HepG2 (cell line): ENCODE results near the gene PNRC1. TPM values are rescaled to one million over a fixed set of nuclear protein-coding genes. Genes with fewer than 3 reads are reported as not detected.

Experiments used
- ATAC-seq: fragments of 200-7000 bp; cut with Tn5 transposase; 3 replicates; pipeline ENCODE4 v1.9.1; 2020; ENCODE audit warnings: mild to moderate bottlenecking, moderate library complexity
- BruUV-seq: library from RNA; stranded (reverse); fragments of 400-500 nt; replicated peaks from 2 replicates; lab custom pipeline; 2021; lab: Mats Ljungman, UMichigan
- CTCF ChIA-PET: fragments of 300-600 bp; formaldehyde crosslinking; extraction: SDS; loops from one replicate; lab custom pipeline; 2021; ENCODE audit warnings: low total read pairs, inconsistent platforms, low intra/inter-chr PET ratio; lab: Yijun Ruan, JAX
- POLR2A ChIA-PET: fragments of 350-600 bp; sonication (Branson Sonifier 250); formaldehyde crosslinking; loops from one replicate; lab custom pipeline; 2020; ENCODE audit warnings: antibody characterized with exemption, inconsistent platforms; lab: Yijun Ruan, JAX
- DNase-seq: peaks from one replicate; pipeline ENCODE4 v3.0.0-alpha.2; 2015; ENCODE audit warnings: low spot score
- FAIRE-seq: peaks from 3 replicates; lab custom pipeline; 2011; peaks lifted over from hg19 to GRCh38; lab: Jason Lieb, UNC
- H2AFZ ChIP-seq: one replicate; pipeline ENCODE4 v1.6.1; 2011; ENCODE audit warnings: low read length, inconsistent platforms
- H3K27ac ChIP-seq: fragments of 300-600 bp; 3 replicates; pipeline ENCODE4 v1.8.0; 2011; ENCODE audit warnings: mixed run types, mild to moderate bottlenecking, mixed read lengths, low read length, inconsistent platforms; ENCODE audit not compliant: insufficient read depth; ENCODE audit errors: extremely low read length
- H3K27me3 ChIP-seq, 2 experiments: fragments of 200-600 bp in 1 of 2; 2 replicates in 1 of 2; 3 replicates in 1 of 2; pipeline versions ENCODE4 v1.6.0 to v1.8.0; 2011; ENCODE audit warnings: low read length in 2 of 2, mild to moderate bottlenecking in 2 of 2, moderate library complexity in 2 of 2, inconsistent platforms in 1 of 2; ENCODE audit not compliant: insufficient read depth in 2 of 2, control insufficient read depth in 1 of 2
- H3K36me3 ChIP-seq, 2 experiments: fragments of 200-600 bp in 1 of 2; replicated peaks in 1 of 2; 2 replicates in 1 of 2; 3 replicates in 1 of 2; pipeline versions ENCODE4 v1.5.1 to v1.8.0; 2011; ENCODE audit warnings: low read length in 2 of 2, inconsistent platforms in 1 of 2; ENCODE audit not compliant: insufficient read depth in 2 of 2, control insufficient read depth in 1 of 2
- H3K4me1 ChIP-seq: 2 replicates; pipeline ENCODE4 v1.5.1; 2012; ENCODE audit warnings: low read length, inconsistent platforms; ENCODE audit not compliant: insufficient read depth
- H3K4me2 ChIP-seq: 2 replicates; pipeline ENCODE4 v1.6.0; 2011; ENCODE audit warnings: low read depth, low read length, inconsistent platforms
- H3K4me3 ChIP-seq, 3 experiments: fragments of 200-600 bp in 1 of 3; sonication (generic), shearing (Covaris generic) in 1 of 3; replicated peaks in 1 of 3; 2 replicates each; pipeline ENCODE4 v1.5.1; 2011 to 2016; ENCODE audit warnings: low read length in 3 of 3, inconsistent platforms in 2 of 3, low read depth in 2 of 3, mild to moderate bottlenecking in 2 of 3, control low read depth in 1 of 3, mixed read lengths in 1 of 3; ENCODE audit not compliant: insufficient read depth in 1 of 3
- H3K79me2 ChIP-seq: one replicate; pipeline ENCODE4 v1.6.1; 2011; ENCODE audit warnings: low read length, inconsistent platforms; ENCODE audit not compliant: insufficient read depth
- H3K9ac ChIP-seq: 2 replicates; pipeline ENCODE4 v1.6.0; 2011; ENCODE audit warnings: mild to moderate bottlenecking, low read depth, low read length, inconsistent platforms; ENCODE audit not compliant: insufficient read depth
- H3K9me3 ChIP-seq: 2 replicates; pipeline ENCODE4 v1.5.1; 2012; ENCODE audit warnings: mild to moderate bottlenecking, low read length
- H4K20me1 ChIP-seq: 2 replicates; pipeline ENCODE4 v1.6.0; 2011; ENCODE audit warnings: inconsistent platforms, mild to moderate bottlenecking, low read length, moderate library complexity; ENCODE audit not compliant: insufficient read depth
- NCOA5 ChIP-seq: sonication (generic); formaldehyde crosslinking; IDR thresholded peaks from 2 replicates; pipeline ENCODE4 v1.4.0; 2020; ENCODE audit warnings: missing genetic modification reagents
- NR2F1 ChIP-seq, 2 experiments: fragments of 450-650 bp in 1 of 2; formaldehyde crosslinking in 1 of 2; IDR thresholded peaks; 2 replicates each; pipeline versions ENCODE4 v1.5.0 to v1.6.1; 2016 to 2020; ENCODE audit warnings: mild to moderate bottlenecking in 1 of 2, missing compliant biosample characterization in 1 of 2, missing genetic modification reagents in 1 of 2, moderate library complexity in 1 of 2
- NR2F6 ChIP-seq, 2 experiments: IDR thresholded peaks; 2 replicates each; pipeline ENCODE4 v1.6.1; 2016; ENCODE audit warnings: antibody characterized with exemption in 1 of 2, mild to moderate bottlenecking in 1 of 2
- REST ChIP-seq, 2 experiments: IDR thresholded peaks; 2 replicates each; pipeline ENCODE4 v1.6.1; 2011 to 2012; ENCODE audit warnings: low read length in 2 of 2, borderline replicate concordance in 1 of 2, low read depth in 1 of 2, mild to moderate bottlenecking in 1 of 2, moderate library complexity in 1 of 2
- TEAD3 ChIP-seq: optimal IDR thresholded peaks from 2 replicates; pipeline ENCODE3; 2016; ENCODE audit warnings: borderline replicate concordance
- ZNF543 ChIP-seq: sonication (generic); formaldehyde crosslinking; IDR thresholded peaks from 2 replicates; pipeline ENCODE4 v1.4.0; 2020; ENCODE audit warnings: mild to moderate bottlenecking, missing genetic modification reagents
- ZNF670 ChIP-seq: sonication (generic); formaldehyde crosslinking; IDR thresholded peaks from 2 replicates; pipeline ENCODE4 v1.8.0; 2022; ENCODE audit warnings: mild to moderate bottlenecking, missing genetic modification reagents, borderline replicate concordance
- ZNF678 ChIP-seq: sonication (generic); formaldehyde crosslinking; IDR thresholded peaks from 2 replicates; pipeline ENCODE4 v1.4.0; 2020; ENCODE audit warnings: mild to moderate bottlenecking, missing genetic modification reagents
- ZNF7 ChIP-seq: IDR thresholded peaks from 2 replicates; pipeline ENCODE4 v1.6.1; 2016; ENCODE audit warnings: missing biosample characterization, missing genetic modification reagents
- ZSCAN25 ChIP-seq: sonication (generic); formaldehyde crosslinking; IDR thresholded peaks from 2 replicates; pipeline ENCODE4 v1.8.0; 2022; ENCODE audit warnings: mild to moderate bottlenecking, missing genetic modification reagents
- WGBS: methylation state at CpG from one replicate; pipeline ENCODE4 v1.1.6; 2017; ENCODE audit warnings: low lambda C conversion rate; 5-methylcytosine and 5-hydroxymethylcytosine counted together
- in situ Hi-C: cut with HindIII; loops from 2 replicates; pipeline ENCODE4 v1.10.0; 2017; ENCODE audit warnings: low pct_unique_long_range_greater_than_20kb; ENCODE audit not compliant: extremely low pct_ligation_motif_present
- intact Hi-C: fragments of 100-400 bp; cut with micrococcal nuclease; formaldehyde crosslinking; loops from one replicate; pipeline ENCODE4 v1.10.0; 2022; ENCODE audit not compliant: unreplicated experiment
- polyA plus RNA-seq, 8 experiments: library from polyadenylated mRNA; depleted of rRNA in 3 of 8; stranded (reverse) in 7 of 8; unstranded in 1 of 8; fragments of >200 nt; fragmentation: Illumina TruSeq in 4 of 8; extraction: Trizol in 4 of 8; gene quantifications; 2 replicates each; pipeline versions ENCODE4 v1.2.1 to v1.2.3, GENCODE V29; 2011 to 2016; ENCODE audit warnings: low read depth in 4 of 8, missing spikeins in 1 of 8, mixed read lengths in 1 of 8; ENCODE audit not compliant: insufficient read depth in 1 of 8
- total RNA-seq, 5 experiments: library from RNA; depleted of rRNA; stranded (reverse); fragments of >200 nt; fragmentation: Illumina TruSeq; extraction: Trizol; gene quantifications; 2 replicates each; pipeline ENCODE4 v1.2.3, GENCODE V29; 2016; ENCODE audit warnings: low read depth in 1 of 5
- TF ChIP-seq, protein P1 (sequence below): sonication (generic); formaldehyde crosslinking; IDR thresholded peaks from 2 replicates; pipeline ENCODE4 v1.4.0; 2020; ENCODE audit warnings: mild to moderate bottlenecking, low read depth, missing genetic modification reagents
- TF ChIP-seq, protein P2 (sequence below): sonication (generic); formaldehyde crosslinking; IDR thresholded peaks from 2 replicates; pipeline ENCODE4 v1.4.0; 2020; ENCODE audit warnings: missing genetic modification reagents, borderline replicate concordance

Gene PNRC1
- total and polyA plus RNA-seq, 2 of the 13 experiments (the other 11 are each of a cell fraction or from before 2014, with no cell fraction given): 17.6 to 36.0 TPM

GRCh38 chr6:89068695-89069094 lies 11.9 kb upstream of the PNRC1 start (continued):
- TF ChIP-seq REST (IDR thresholded peaks at IDR 0.05; ENCODE audit: borderline replicate concordance in 1 of 2, low read depth in 1 of 2, low read length in 2 of 2): no peak
- TF ChIP-seq ZNF543: no peak
- TF ChIP-seq ZSCAN25 (CRISPR knock-in tag): no peak
- no peak for TF ChIP-seq ZNF7 (CRISPR knock-in tag)
- no peak for TF ChIP-seq ZNF670
- TF ChIP-seq NCOA5: no peak
- TF ChIP-seq, protein P1, sequence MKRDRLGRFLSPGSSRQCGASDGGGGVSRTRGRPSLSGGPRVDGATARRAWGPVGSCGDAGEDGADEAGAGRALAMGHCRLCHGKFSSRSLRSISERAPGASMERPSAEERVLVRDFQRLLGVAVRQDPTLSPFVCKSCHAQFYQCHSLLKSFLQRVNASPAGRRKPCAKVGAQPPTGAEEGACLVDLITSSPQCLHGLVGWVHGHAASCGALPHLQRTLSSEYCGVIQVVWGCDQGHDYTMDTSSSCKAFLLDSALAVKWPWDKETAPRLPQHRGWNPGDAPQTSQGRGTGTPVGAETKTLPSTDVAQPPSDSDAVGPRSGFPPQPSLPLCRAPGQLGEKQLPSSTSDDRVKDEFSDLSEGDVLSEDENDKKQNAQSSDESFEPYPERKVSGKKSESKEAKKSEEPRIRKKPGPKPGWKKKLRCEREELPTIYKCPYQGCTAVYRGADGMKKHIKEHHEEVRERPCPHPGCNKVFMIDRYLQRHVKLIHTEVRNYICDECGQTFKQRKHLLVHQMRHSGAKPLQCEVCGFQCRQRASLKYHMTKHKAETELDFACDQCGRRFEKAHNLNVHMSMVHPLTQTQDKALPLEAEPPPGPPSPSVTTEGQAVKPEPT: no peak

GRCh38 chr6:89069536-89070163 lies 10.9 kb upstream of the PNRC1 start:
- H3K79me2 ChIP-seq: no peaks in the 10 kb centered on the region
- in situ Hi-C loops: no loop called here
- H3K36me3 ChIP-seq: no peaks in the 10 kb centered on the region
- H3K27ac ChIP-seq: no peak overlapping the region
- peaks cover 64% of the 10 kb centered on the region for H3K4me1 ChIP-seq
- no peak for DNase-seq
- H4K20me1 ChIP-seq: no peaks in the 10 kb centered on the region
- intact Hi-C loops: loop anchor here (5.0 kb wide), 1 partner anchor 32 kb away; no protein-coding TSS in a partner anchor
- ChIA-PET CTCF (no interaction called here), POLR2A (interaction anchor here (0.6 to 8.6 kb wide), 2 partner anchors 13 to 174 kb away, joined by 5 to 117 read pairs; partner anchors contain the start of gene PNRC1)
- ATAC-seq: no peak
- H3K4me2 ChIP-seq: no peak overlapping the region
- WGBS: 63% methylated on average over 10 of the region's 10 CpGs
- no peaks in the 10 kb centered on the region for H3K9me3 ChIP-seq
- H2AFZ ChIP-seq: no peak overlapping the region
- H3K9ac ChIP-seq: no peak overlapping the region
- no peak for FAIRE-seq
- H3K27me3 ChIP-seq: no peaks in the 10 kb centered on the region
- BruUV-seq: no TSS peak
- H3K4me3 ChIP-seq: no peak overlapping the region
- TF ChIP-seq, protein P2, sequence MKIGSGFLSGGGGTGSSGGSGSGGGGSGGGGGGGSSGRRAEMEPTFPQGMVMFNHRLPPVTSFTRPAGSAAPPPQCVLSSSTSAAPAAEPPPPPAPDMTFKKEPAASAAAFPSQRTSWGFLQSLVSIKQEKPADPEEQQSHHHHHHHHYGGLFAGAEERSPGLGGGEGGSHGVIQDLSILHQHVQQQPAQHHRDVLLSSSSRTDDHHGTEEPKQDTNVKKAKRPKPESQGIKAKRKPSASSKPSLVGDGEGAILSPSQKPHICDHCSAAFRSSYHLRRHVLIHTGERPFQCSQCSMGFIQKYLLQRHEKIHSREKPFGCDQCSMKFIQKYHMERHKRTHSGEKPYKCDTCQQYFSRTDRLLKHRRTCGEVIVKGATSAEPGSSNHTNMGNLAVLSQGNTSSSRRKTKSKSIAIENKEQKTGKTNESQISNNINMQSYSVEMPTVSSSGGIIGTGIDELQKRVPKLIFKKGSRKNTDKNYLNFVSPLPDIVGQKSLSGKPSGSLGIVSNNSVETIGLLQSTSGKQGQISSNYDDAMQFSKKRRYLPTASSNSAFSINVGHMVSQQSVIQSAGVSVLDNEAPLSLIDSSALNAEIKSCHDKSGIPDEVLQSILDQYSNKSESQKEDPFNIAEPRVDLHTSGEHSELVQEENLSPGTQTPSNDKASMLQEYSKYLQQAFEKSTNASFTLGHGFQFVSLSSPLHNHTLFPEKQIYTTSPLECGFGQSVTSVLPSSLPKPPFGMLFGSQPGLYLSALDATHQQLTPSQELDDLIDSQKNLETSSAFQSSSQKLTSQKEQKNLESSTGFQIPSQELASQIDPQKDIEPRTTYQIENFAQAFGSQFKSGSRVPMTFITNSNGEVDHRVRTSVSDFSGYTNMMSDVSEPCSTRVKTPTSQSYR: no peak
- TF ChIP-seq NR2F1 (CRISPR knock-in tag; IDR thresholded peaks at IDR 0.05) (0 out of 4 replicates have a peak, but pooled peaks of 1 of the 2 experiments have one; percentile 22), ZNF678 (CRISPR knock-in tag) (no peak), NR2F6 (IDR thresholded peaks at IDR 0.05) (no peak), NR2F6 (CRISPR knock-in tag; IDR thresholded peaks at IDR 0.05) (peak; percentile 35; the same call in 1 of the 2 replicates), TEAD3 (CRISPR knock-in tag) (peak; percentile 55)
